Liver (tissue), 9 donors: Measurements from ENCODE around the gene ANKDD1B. TPM values are rescaled to one million over a fixed set of nuclear protein-coding genes. Genes with fewer than 3 reads are reported as not detected.

Experiments used
- DNase-seq: peaks from one replicate; pipeline ENCODE4 v3.0.0-alpha.2; 2017; ENCODE audit warnings: low spot score
- H3K27ac ChIP-seq, 2 donors: one replicate each; pipeline ENCODE4 v1.7.0; 2013; ENCODE audit warnings: inconsistent platforms in 2 of 2, low read length in 2 of 2, control low read depth in 1 of 2, low read depth in 1 of 2, mild to moderate bottlenecking in 1 of 2
- H3K27me3 ChIP-seq, 4 donors: one replicate each; pipeline versions ENCODE4 v1.6.1 to v1.7.0; 2013; ENCODE audit warnings: low read length in 3 of 4, inconsistent platforms in 1 of 4, mild to moderate bottlenecking in 1 of 4, moderate library complexity in 1 of 4; ENCODE audit not compliant: control insufficient read depth in 4 of 4, insufficient read depth in 4 of 4
- H3K36me3 ChIP-seq, 4 donors: one replicate each; pipeline versions ENCODE4 v1.6.1 to v1.7.0; 2013; ENCODE audit warnings: low read length in 3 of 4, mild to moderate bottlenecking in 3 of 4, low read depth in 1 of 4, moderate library complexity in 1 of 4; ENCODE audit not compliant: control insufficient read depth in 4 of 4, insufficient read depth in 3 of 4
- H3K4me1 ChIP-seq, 4 donors: one replicate each; pipeline versions ENCODE4 v1.6.1 to v1.7.0; 2013; ENCODE audit warnings: low read length in 3 of 4, mild to moderate bottlenecking in 3 of 4, moderate library complexity in 1 of 4; ENCODE audit not compliant: control insufficient read depth in 4 of 4, insufficient read depth in 4 of 4
- H3K4me3 ChIP-seq, 3 donors: one replicate each; pipeline versions ENCODE4 v1.6.1 to v1.7.0; 2013; ENCODE audit warnings: low read length in 3 of 3, control low read depth in 1 of 3, low read depth in 1 of 3, mild to moderate bottlenecking in 1 of 3
- H3K9ac ChIP-seq, 2 donors: one replicate each; pipeline ENCODE4 v1.7.0; 2013; ENCODE audit warnings: low read length in 2 of 2, mild to moderate bottlenecking in 2 of 2, moderate library complexity in 2 of 2, control low read depth in 1 of 2, low read depth in 1 of 2
- H3K9me3 ChIP-seq, 4 donors: one replicate each; pipeline versions ENCODE4 v1.6.1 to v1.7.0; 2013; ENCODE audit warnings: low read length in 3 of 4; ENCODE audit not compliant: control insufficient read depth in 4 of 4
- EGR1 ChIP-seq, 2 donors: IDR thresholded peaks; 2 replicates each; pipeline ENCODE4 v1.6.1; 2016 to 2018; ENCODE audit warnings: antibody characterized with exemption in 2 of 2, low read depth in 2 of 2
- FOXA1 ChIP-seq: IDR thresholded peaks from 2 replicates; pipeline ENCODE4 v1.6.1; 2016; ENCODE audit warnings: antibody characterized with exemption
- FOXA2 ChIP-seq: IDR thresholded peaks from 2 replicates; pipeline ENCODE4 v1.6.1; 2016; ENCODE audit warnings: antibody characterized with exemption
- GABPA ChIP-seq, 2 donors: IDR thresholded peaks in 1 of 2; conservative IDR thresholded peaks in 1 of 2; 2 replicates each; pipeline ENCODE4 v1.6.1; 2016; ENCODE audit warnings: antibody characterized with exemption in 2 of 2, mild to moderate bottlenecking in 1 of 2, moderate library complexity in 1 of 2
- HNF4A ChIP-seq, 2 donors: conservative IDR thresholded peaks; 2 replicates each; pipeline ENCODE4 v1.6.1; 2016; ENCODE audit warnings: antibody characterized with exemption in 2 of 2, mild to moderate bottlenecking in 2 of 2
- HNF4G ChIP-seq: IDR thresholded peaks from 2 replicates; pipeline ENCODE4 v1.6.1; 2016; ENCODE audit warnings: antibody characterized with exemption
- JUND ChIP-seq, 2 donors: IDR thresholded peaks; 2 replicates each; pipeline ENCODE4 v1.6.1; 2016; ENCODE audit warnings: antibody characterized with exemption in 2 of 2
- NR2F2 ChIP-seq: IDR thresholded peaks from 2 replicates; pipeline ENCODE4 v1.6.1; 2016; ENCODE audit warnings: antibody characterized with exemption
- RAD21 ChIP-seq, 2 donors: IDR thresholded peaks; 2 replicates each; pipeline ENCODE4 v1.6.1; 2016; ENCODE audit warnings: antibody characterized with exemption in 2 of 2, mild to moderate bottlenecking in 2 of 2
- SP1 ChIP-seq: IDR thresholded peaks from 2 replicates; pipeline ENCODE4 v1.6.1; 2018; ENCODE audit warnings: antibody characterized with exemption, mild to moderate bottlenecking
- YY1 ChIP-seq: IDR thresholded peaks from 2 replicates; pipeline ENCODE4 v1.6.1; 2016; ENCODE audit warnings: antibody characterized with exemption, mild to moderate bottlenecking
- WGBS: extraction: QIAGEN DNeasy Blood & Tissue Kit; methylation state at CpG from one replicate; pipeline ENCODE4 v1.1.7; 2013; 5-methylcytosine and 5-hydroxymethylcytosine counted together
- polyA plus RNA-seq, 2 donors: library from polyadenylated mRNA; stranded (reverse) in 1 of 2; unstranded in 1 of 2; fragments of 200-250 nt in 1 of 2; fragments of >200 nt in 1 of 2; fragmentation: Nextera tagmentation in 1 of 2; extraction: Ambion mirVana in 1 of 2; gene quantifications; one replicate each; pipeline versions ENCODE4 v1.2.1 to v1.2.3, GENCODE V29; 2013 to 2015
- total RNA-seq, 2 donors: library from RNA; depleted of rRNA; stranded (reverse); fragments of >200 nt; gene quantifications; one replicate each; pipeline ENCODE4 v1.2.3, GENCODE V29; 2014
- TF ChIP-seq, protein P1 (sequence below): IDR thresholded peaks from 2 replicates; pipeline ENCODE4 v1.6.1; 2016; ENCODE audit warnings: antibody characterized with exemption, mild to moderate bottlenecking
- TF ChIP-seq, protein P2 (sequence below): IDR thresholded peaks from 2 replicates; pipeline ENCODE4 v1.6.1; 2016; ENCODE audit warnings: antibody characterized with exemption
- TF ChIP-seq, protein P3 (sequence below): IDR thresholded peaks from 2 replicates; pipeline ENCODE4 v1.6.1; 2016; ENCODE audit warnings: antibody characterized with exemption
- TF ChIP-seq, protein P4 (sequence below): fragments of 150-350 bp; IDR thresholded peaks from 2 replicates; pipeline ENCODE4 v1.5.1; 2017; ENCODE audit warnings: improper control_type of control experiment, low read depth, low read length; ENCODE audit not compliant: missing input control
- donor health status: healthy.
- donor health status: healthy.
- donor health status: healthy.
- donor health status: healthy.
- donor health status: healthy.

Gene ANKDD1B
- total and polyA plus RNA-seq, 4 donors = 0.05 to 1.4 (median 0.52) TPM

DNA sequence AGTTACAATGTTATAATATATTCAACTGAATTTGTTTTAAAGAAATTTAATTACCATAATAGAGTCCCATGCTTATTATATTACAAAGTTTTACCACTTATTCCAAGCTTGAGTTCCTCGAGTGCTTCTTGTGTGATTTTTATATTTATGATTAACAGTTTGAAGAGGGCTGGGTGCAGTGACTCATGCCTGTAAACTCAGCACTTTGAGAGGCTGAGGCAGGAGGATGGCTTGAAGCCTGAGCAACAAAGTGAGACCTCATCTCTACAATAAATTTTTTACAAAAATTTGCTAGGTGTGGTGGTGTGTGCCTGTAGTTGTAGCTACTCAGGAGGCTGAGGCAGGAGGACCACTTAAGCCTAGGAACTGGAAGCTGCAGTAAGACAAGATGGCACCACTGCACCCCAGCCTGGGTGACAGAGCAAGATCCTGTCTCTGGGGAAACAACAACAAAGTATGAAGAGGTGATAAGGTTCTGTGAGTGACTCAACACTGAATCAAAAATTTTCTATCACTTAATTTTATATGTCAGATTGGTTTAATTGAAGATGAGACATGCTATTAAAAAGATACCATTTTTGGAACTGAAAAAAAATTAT lies 96.8 kb downstream of the ANKDD1B start (continued):
- TF ChIP-seq, protein P1, sequence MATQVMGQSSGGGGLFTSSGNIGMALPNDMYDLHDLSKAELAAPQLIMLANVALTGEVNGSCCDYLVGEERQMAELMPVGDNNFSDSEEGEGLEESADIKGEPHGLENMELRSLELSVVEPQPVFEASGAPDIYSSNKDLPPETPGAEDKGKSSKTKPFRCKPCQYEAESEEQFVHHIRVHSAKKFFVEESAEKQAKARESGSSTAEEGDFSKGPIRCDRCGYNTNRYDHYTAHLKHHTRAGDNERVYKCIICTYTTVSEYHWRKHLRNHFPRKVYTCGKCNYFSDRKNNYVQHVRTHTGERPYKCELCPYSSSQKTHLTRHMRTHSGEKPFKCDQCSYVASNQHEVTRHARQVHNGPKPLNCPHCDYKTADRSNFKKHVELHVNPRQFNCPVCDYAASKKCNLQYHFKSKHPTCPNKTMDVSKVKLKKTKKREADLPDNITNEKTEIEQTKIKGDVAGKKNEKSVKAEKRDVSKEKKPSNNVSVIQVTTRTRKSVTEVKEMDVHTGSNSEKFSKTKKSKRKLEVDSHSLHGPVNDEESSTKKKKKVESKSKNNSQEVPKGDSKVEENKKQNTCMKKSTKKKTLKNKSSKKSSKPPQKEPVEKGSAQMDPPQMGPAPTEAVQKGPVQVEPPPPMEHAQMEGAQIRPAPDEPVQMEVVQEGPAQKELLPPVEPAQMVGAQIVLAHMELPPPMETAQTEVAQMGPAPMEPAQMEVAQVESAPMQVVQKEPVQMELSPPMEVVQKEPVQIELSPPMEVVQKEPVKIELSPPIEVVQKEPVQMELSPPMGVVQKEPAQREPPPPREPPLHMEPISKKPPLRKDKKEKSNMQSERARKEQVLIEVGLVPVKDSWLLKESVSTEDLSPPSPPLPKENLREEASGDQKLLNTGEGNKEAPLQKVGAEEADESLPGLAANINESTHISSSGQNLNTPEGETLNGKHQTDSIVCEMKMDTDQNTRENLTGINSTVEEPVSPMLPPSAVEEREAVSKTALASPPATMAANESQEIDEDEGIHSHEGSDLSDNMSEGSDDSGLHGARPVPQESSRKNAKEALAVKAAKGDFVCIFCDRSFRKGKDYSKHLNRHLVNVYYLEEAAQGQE = no peak

DNA sequence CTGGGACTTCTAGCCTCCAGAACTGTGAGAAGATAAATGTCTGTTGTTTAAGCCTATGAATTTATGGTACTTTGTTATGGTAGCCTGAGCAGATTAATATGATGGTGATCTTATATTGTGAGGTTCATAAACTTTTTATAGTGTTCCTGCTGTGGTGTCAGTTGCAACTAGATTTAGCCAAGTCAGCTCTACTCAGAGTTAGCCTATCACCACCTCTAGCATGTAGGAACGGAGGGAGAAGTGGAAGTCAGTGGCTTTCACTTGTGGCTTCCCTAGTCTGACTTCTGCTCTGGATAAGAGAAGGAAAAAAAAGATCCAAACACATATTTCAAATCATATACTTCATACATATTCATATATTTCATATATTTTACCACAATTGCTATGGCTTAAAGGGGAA lies 99.4 kb downstream of the ANKDD1B start:
- H3K4me1 ChIP-seq = no peaks in the 10 kb centered on the region
- no peaks in the 10 kb centered on the region for H3K27me3 ChIP-seq
- 88% methylated on average over 1 of the region's 1 CpG for WGBS
- no peak for DNase-seq
- no peak overlapping the region for H3K9ac ChIP-seq
- no peak overlapping the region for H3K4me3 ChIP-seq
- H3K27ac ChIP-seq = no peak overlapping the region
- H3K36me3 ChIP-seq = peaks cover 0 to 10% (median 0%) of the 10 kb centered on the region in 4 donors
- TF ChIP-seq RAD21 (IDR thresholded peaks at IDR 0.05) (no peak), EGR1 (IDR thresholded peaks at IDR 0.05; ENCODE audit: low read depth in 2 of 2) (no peak), SP1 (no peak), FOXA1 (no peak), JUND (IDR thresholded peaks at IDR 0.05) (no peak), NR2F2 (no peak), GABPA (IDR thresholded peaks at IDR 0.05 in 1 of 2, conservative IDR thresholded peaks at IDR 0.05 in 1 of 2) (no peak), YY1 (no peak)
- TF ChIP-seq, protein P1 = no peak
- TF ChIP-seq, protein P2, sequence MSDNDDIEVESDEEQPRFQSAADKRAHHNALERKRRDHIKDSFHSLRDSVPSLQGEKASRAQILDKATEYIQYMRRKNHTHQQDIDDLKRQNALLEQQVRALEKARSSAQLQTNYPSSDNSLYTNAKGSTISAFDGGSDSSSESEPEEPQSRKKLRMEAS = no peak
- TF ChIP-seq, protein P3, sequence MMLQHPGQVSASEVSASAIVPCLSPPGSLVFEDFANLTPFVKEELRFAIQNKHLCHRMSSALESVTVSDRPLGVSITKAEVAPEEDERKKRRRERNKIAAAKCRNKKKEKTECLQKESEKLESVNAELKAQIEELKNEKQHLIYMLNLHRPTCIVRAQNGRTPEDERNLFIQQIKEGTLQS = no peak
- no peaks in the 10 kb centered on the region for H3K9me3 ChIP-seq

DNA sequence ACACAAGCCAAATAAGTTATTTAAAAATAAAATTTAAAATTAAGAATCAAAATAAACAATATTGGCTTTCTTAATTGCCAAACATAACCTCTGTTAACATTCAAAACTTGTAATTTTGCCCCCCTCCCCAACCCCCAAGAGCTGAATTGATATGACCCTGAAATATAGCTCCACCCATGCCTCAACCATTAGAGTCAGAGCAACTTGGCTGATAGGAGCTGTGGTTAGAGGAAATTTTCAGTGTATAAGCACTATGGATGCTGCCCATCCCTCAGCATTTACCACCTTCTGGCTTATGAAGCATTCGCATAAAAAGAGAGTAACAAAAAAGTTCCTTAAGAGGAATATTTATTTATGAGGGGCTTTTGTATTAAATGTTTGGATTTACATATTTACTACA lies 99.9 kb downstream of the ANKDD1B start:
- DNase-seq = no peak
- H3K9ac ChIP-seq = no peak overlapping the region
- TF ChIP-seq SP1 (no peak), NR2F2 (no peak), YY1 (no peak), EGR1 (IDR thresholded peaks at IDR 0.05; ENCODE audit: low read depth in 2 of 2) (no peak), HNF4A (conservative IDR thresholded peaks at IDR 0.05) (no peak), JUND (IDR thresholded peaks at IDR 0.05) (no peak), FOXA2 (no peak), HNF4G (no peak)
- TF ChIP-seq, protein P2 = no peak
- TF ChIP-seq, protein P1 = no peak
- TF ChIP-seq, protein P3 = no peak
- TF ChIP-seq, protein P4, sequence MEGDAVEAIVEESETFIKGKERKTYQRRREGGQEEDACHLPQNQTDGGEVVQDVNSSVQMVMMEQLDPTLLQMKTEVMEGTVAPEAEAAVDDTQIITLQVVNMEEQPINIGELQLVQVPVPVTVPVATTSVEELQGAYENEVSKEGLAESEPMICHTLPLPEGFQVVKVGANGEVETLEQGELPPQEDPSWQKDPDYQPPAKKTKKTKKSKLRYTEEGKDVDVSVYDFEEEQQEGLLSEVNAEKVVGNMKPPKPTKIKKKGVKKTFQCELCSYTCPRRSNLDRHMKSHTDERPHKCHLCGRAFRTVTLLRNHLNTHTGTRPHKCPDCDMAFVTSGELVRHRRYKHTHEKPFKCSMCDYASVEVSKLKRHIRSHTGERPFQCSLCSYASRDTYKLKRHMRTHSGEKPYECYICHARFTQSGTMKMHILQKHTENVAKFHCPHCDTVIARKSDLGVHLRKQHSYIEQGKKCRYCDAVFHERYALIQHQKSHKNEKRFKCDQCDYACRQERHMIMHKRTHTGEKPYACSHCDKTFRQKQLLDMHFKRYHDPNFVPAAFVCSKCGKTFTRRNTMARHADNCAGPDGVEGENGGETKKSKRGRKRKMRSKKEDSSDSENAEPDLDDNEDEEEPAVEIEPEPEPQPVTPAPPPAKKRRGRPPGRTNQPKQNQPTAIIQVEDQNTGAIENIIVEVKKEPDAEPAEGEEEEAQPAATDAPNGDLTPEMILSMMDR = no peak

More for the DNA sequence above, 99.9 kb downstream of the ANKDD1B start:
- Histone ChIP-seq H3K36me3 (peaks cover 0 to 10% (median 0%) of the 10 kb centered on the region in 4 donors), H3K27ac (no peak overlapping the region), H3K27me3 (no peaks in the 10 kb centered on the region), H3K4me3 (no peak overlapping the region), H3K4me1 (peaks cover 0 to 3% (median 1%) of the 10 kb centered on the region in 4 donors), H3K9me3 (no peaks in the 10 kb centered on the region)
- WGBS = 96% methylated on average over 1 of the region's 1 CpG
